ENCODE data around the gene PDE9A.

- no peak for TF ChIP-seq CTCF (conservative IDR thresholded peaks at IDR 0.05; ENCODE audit: low read depth in 2 of 2)
- no peak for TF ChIP-seq REST (IDR thresholded peaks at IDR 0.05; ENCODE audit: unreplicated experiment)
- TF ChIP-seq POLR2AphosphoS5 (IDR thresholded peaks at IDR 0.05; ENCODE audit: low read depth): no peak
- no peak for TF ChIP-seq JUNB (IDR thresholded peaks at IDR 0.05; ENCODE audit: unreplicated experiment)
- no peak for TF ChIP-seq CREB1 (CRISPR knock-in tag; IDR thresholded peaks at IDR 0.05; ENCODE audit: low read depth)
- TF ChIP-seq EZH2 (IDR thresholded peaks at IDR 0.05; ENCODE audit: low read depth, unreplicated experiment): no peak
- no peak for TF ChIP-seq EZH2phosphoT487 (IDR thresholded peaks at IDR 0.05; ENCODE audit: unreplicated experiment)
- TF ChIP-seq STAT1 (IDR thresholded peaks at IDR 0.05; ENCODE audit: unreplicated experiment): no peak
- no peak for TF ChIP-seq ETS1 (IDR thresholded peaks at IDR 0.05)
- no peak for TF ChIP-seq ZNF114 (CRISPR knock-in tag; IDR thresholded peaks at IDR 0.05)
Observed at GRCh38 chr21:42649122-42650032, 4.0 kb upstream of the PDE9A start.
